Suppressor macrophage (primary cell): ENCODE measurements around the gene MXD3.

Experiments used
- DNase-seq, 4 experiments: peaks; one replicate each; pipeline ENCODE4 v3.0.0-alpha.2; 2020 to 2022

Gene MXD3

DNA sequence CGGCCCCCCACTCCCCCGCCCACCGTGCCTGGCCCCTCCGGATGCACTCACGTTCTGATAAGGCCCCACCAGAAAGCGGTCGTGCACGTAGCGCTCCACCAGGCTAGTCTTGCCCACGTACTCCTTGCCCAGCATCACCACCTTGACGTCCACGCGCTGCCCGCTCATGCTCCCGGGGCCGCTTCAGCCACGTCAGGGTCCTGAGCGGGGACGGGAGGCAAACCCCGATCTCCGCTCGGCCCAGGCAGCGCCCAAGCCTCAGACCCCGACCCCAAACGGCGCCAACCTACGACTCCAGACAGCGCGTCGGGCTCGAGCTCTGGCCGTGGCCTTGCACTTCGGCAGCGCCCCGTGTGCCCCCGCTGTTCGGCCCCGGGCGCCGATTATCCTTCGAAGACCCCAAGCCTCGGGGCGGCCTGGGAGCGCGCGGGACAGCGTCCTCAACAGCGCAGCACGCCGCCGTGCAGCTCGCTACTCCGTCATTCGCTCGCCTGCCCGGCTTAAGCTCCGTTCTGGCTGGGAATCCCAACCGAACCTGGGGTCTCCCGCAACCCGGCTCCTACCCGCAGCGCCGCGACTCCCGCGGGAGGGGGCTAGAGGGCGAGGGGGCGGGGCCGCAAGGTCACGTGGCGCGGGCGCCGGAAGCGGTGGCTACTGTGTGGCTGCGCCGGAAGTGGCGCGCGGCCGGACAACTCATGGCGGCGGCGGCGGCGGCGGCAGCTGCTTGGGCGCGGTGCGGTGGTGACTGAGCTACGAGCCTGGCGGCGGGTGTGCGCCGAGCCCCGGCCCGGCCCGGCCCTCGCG, 8.4 kb downstream of the MXD3 start, which contains the start of the genes PRELID1 and RAB24:
Gene PRELID1 (plus strand): TSS at position 679 of the 804 bp plus-strand sequence. CDS start 187 bp downstream, outside the sequence.
Gene RAB24 (minus strand): TSS at position 599 of the 804 bp plus-strand sequence. CDS start 431 bp downstream, at position 168.
- peak; percentile 90 to 96 (median 94) for DNase-seq

DNA sequence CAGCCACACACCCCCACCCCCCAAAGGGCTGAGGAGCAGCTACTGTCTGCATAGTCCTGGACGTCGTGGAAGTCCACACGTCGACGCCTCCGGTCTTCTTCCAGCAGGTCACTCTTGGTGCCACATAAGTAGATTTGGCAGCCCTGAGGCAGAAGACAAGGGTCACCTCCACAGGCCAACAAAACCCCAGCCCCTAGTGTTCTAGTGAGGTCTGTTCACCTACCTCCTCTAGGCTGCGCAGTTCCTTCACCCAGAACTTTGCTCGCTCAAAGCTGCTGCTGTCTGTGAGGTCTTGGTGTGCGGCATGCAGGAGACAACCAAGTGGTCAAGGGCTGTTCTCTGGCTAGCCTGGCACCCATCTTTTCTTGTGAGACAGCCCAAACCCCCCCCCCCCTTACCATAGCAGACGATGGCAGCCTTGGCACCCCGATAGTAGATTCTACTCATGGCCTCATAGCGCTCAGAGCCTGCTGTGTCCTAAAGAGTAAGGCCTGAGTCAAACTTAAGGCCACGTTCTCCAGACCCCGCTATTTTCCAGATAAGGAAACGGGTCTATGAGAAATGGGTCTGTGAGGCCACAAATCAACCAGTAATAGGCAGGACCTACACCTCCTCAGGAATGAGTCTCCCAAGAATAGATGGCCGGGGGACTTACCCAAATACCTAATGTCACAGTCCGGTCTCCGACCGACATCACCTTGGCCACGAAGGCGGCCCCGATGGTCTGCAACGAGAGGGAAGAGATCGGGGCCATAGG, 9.2 kb downstream of the MXD3 start:
- DNase-seq = no peak

DNA sequence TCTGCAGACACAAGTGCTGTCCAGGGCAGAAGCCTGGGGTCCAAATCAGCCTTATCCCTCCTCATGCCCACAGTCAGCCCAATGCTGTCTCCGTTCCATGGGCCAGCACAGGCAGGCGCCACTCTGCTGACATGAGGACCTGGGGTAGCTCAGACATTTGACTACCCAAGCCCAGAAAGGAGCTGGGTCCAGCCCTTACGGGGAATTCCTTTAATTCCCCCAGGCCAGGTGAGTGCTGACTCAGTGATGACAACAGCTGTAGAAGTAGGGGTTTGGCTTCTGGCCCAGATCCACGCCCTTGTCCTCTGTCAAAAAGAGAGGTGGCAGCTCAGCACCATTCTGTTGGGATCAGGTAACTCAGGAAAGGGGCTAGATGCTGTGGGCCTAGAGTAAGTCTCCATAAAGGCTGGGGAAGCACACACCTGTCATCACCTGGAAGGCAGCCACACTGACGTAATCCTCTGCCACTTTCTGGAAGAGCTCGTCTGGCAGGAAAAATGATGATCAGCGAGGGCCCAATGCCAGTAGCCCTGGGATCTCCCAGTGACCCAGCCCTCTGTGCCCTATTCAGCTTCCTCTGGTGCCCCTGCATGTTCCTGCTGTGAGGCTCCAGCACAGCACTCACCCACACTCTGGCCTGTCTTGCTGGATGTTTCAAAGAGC, 10.1 kb downstream of the MXD3 start:
- peak in 1 of 4 experiments; percentile 38 for DNase-seq

DNA sequence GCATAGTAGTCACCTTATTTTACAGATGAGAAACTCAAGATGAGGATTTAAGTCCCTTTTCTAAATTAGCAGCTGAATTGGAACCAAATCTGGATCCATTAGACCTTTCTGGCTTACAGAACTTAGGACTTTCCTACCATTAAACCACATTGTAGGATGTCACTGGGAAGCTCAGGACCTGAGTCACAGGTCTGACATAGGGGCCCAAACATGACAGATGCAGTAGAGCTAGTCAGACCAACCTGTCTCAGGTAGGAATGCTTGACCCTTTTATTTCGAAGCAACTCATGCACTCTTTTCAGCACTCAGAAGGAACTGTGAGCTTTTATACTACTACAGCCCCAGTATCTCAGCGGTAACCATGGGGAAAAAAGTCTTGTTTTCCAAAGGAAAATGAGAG, 10.7 kb downstream of the MXD3 start:
- no peak for DNase-seq

DNA sequence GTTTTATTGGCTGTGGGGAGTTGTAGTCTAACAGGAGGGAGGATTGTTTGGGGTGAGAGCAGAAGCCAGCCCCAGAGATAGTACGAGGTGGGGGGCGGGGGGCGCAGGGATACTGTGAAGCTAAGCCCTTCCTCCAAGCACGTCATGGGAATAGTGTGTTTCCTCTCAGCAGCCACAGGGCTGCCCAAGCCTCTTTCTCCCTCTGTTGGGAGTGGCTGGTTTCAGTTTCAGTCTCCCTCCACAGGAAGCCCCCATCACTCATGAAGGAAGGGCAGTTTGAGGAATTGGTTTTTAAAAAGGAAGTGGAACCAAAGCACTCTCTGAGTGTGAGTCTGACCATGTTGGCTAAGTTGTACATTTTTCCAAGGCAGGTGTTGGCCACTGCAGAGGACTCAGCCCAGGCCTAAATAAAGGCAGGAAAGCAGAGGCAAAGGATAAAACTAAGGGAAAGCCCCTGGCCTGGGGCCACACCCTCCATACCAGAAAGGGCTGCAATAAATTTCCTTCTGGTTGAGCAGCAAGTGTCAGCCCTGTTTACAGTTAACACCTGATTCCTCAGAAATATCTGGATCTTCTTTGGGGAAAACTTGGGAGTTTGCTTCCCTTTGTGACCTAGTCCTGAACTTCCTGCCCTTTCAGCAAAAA, 11.3 kb downstream of the MXD3 start:
- peak; percentile 83 to 92 (median 90) for DNase-seq

DNA sequence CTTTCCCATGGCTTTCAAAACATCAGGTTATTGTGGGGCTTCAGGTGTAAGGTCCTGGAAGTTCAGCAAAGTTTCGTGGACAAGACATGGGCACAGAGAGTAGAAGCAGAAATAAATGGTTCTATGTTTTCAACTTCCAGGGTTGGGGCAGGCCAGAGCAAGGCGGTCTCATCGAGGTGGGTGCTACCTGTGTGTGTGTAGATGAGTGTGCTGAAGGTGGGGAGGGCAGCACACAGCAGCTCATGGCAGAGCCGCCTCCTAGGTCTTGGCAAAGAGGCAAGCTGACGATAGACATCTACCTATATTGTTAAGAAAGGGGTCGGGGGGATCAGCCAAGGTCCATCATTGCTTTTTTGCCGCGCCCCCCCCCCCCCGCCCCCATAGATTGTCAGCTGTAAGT, 12.0 kb downstream of the MXD3 start:
- DNase-seq = no peak

DNA sequence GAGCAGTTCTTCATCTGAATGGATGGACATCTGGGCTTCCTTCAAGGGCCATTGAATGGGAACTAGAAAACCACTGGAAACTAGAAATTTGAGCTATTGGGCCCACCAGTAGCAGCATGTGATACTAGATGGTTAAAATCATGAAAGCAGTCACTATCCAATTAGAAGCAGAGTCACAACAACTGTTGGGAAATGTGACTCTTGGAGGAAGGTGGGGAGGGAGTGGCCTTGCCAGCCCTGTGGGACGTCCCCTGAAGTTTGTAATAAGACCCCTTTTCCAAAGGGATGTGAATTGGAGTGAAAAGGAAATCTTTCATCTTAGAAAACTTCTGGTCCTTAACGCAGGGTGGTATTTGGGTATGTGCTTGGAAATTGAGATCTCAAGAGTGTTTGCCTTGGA, 13.8 kb downstream of the MXD3 start:
- no peak for DNase-seq

DNA sequence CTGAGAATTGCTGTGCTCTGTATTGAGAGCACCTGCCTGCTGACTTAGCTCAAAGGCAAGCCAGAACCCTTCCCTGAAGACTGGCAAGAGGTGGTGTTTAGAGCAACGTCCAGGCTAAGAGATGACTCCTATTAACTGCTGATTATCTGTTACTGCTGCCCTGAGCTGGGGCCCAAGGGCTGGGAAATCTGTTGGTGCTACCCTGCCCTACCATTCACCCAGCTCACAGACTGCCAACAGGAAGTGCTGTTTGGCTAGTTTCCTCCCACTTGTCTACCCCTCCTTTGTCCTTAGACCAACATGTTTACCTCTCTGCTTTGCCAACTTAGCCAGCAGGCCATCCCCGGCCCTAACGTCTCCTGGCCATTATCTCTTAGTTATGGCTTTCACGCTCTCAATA, 15.1 kb downstream of the MXD3 start:
- peak in 2 of 4 experiments; percentile 20 to 26 for DNase-seq

DNA sequence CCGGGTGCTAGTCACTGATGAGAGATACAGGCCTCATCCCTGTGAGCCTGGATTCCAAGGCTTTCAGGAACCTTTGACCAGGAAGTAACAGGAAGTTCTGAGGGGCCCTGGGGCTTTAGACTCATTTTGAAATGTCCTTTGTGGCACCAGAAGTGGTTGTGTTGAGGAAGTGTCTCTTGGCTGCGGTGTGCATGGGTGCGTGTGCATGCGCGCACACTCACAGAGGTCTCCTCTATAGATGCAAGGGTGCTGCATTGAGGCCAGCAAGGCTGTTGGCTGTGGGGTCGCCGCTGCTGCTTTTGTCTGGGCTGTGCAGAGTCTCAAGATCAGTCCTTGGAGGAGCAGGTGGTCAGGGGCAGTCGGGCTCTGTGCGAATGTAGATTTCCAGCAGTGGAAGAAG, 15.8 kb downstream of the MXD3 start:
- DNase-seq = peak; percentile 59 to 68 (median 60)

DNA sequence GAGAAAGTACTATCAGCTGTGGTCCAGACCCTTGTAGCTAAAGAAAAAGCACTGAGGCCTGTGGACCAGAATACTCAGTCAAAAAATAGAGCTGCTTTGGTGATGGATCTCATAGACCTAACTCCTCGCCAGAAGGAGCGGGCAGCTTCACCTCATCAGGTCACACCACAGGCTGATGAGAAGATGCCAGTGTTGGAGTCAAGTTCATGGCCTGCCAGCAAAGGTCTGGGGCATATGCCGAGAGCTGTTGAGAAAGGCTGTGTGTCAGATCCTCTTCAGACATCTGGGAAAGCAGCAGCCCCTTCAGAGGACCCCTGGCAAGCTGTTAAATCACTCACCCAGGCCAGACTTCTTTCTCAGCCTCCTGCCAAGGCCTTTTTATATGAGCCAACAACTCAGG, 17.1 kb downstream of the MXD3 start:
- no peak for DNase-seq

DNA sequence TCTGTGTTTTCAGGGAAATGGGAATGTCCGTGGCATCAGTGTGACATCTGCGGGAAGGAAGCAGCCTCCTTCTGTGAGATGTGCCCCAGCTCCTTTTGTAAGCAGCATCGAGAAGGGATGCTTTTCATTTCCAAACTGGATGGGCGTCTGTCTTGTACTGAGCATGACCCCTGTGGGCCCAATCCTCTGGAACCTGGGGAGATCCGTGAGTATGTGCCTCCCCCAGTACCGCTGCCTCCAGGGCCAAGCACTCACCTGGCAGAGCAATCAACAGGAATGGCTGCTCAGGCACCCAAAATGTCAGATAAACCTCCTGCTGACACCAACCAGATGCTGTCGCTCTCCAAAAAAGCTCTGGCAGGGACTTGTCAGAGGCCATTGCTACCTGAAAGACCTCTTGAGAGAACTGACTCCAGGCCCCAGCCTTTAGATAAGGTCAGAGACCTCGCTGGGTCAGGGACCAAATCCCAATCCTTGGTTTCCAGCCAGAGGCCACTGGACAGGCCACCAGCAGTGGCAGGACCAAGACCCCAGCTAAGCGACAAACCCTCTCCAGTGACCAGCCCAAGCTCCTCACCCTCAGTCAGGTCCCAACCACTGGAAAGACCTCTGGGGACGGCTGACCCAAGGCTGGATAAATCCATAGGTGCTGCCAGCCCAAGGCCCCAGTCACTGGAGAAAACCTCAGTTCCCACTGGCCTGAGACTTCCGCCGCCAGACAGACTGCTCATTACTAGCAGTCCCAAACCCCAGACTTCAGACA, 17.7 kb downstream of the MXD3 start:
- DNase-seq = no peak

DNA sequence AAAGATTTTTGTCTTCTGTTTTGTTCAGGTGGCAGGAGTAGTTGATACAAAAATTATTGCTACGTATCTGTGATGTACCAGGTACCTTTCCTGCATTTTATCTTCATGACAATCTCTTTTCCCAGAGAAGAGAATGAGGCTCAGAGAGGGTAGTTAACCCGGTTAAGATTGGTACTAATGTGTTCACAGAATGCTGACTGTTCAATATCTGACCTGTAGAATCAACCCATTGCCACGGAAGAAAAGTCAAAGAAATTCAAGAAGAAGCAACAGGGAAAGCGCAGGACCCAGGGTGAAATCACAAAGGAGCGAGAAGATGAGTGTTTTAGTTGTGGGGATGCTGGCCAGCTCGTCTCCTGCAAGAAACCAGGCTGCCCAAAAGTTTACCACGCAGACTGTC, 20.0 kb downstream of the MXD3 start:
- no peak for DNase-seq

DNA sequence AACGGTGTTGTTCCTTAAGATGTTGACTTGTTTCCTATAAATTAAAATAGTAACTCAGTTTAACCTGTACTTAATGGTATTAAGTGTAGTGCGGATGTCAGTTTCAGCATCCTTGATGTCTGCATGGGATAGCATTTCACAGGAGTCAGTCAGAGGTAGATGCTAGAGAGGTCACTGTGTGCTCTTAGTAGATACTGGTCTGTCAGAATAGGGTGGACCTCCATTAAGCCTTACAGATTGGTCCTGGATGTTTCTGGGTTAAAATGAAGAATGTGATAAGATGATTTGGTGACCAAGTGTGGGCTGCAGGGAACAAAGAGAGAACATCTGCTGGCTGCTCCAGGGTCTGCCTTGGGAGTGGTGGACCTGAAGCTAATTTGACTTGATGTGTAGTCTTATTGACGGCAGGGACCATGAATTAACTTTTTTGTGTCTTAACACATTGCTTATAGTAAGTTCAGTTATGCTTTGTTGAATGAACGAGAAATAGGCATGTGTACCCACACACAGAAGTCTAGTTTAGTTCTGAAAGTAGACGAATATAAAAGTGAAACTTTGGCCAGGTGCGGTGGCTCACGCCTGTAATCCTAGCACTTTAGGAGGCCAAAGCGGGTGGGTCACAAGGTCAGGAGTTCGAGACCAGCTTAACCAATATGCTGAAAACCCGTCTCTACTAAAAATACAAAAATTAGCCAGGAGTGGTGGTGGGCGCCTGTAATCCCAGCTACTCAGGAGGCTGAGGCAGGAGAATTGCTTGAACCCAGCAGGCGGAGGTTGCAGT, 20.7 kb downstream of the MXD3 start:
- no peak for DNase-seq

DNA sequence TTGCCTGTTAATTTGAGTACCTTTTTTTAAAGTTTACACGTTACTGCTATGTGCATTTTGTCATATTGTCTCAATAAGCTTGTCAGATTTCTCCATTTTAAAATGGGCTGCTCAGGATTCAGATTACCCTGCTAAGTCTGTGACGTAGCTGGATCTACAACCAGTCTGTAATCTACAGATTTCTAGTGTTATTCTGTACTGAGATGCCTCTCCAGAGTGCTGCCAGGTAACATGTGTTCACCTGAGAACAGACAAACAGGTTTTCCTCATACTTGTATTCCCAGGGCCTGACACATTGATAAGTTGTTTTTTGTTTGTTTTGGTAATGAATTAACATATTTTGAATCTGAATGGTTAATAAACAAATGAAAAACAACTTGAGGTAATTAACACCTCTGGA, 23.5 kb downstream of the MXD3 start:
- no peak for DNase-seq

DNA sequence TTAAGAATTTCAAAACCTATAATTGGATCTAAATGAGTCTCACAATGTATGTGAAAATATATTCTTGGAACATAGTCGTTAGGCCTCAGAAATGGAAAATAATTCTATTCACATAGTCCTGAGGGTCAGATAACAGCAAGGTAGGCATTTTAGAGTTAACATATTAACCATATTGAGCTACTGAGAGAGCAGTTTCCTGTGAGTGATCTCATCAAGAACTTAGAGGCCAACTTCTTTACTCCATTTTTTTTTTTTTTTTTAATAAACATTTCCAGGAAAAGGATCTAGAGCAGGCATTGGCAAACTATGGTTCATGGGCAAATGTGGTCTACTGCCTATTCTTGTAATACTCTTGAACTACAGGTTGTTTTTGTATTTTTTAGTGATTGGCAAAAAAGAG, 34.8 kb downstream of the MXD3 start:
- no peak for DNase-seq

DNA sequence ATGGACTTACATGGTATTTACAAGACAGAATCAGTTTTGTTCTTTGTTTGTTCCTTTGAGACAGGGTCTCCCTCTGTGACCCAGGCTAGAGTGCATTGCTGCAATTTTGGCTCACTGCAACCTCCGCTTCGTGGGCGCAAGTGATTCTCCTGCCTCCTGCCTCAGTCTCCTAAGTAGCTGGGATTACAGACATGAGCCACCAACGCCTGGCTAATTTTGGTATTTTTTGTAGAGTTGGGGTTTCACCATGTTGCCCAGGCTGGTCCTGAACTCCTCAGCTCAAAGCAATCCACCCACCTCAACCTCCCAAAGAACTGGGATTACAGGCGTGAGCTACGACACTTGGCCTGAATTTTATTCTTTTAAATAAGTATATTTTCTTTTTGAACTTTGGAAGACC, 35.8 kb downstream of the MXD3 start:
- no peak for DNase-seq

DNA sequence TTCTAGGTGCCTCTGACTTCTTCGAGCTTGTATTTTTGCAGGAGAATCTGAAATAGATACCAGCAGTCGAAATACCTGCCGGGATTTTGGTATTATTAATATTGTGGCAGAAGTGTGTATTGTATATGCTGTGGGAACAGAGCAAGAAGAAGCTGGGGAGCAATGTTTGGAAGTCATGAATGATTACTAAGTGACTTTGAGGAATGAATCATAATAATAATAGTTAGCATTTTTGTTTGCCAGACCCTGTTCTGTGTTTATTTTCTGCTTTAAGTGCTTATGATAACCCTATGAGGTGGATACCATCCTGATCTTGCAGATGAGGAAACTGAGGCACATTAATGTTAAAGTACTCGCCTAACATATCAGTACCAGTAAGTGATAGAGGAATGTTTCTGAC, 40.6 kb downstream of the MXD3 start:
- DNase-seq = no peak

DNA sequence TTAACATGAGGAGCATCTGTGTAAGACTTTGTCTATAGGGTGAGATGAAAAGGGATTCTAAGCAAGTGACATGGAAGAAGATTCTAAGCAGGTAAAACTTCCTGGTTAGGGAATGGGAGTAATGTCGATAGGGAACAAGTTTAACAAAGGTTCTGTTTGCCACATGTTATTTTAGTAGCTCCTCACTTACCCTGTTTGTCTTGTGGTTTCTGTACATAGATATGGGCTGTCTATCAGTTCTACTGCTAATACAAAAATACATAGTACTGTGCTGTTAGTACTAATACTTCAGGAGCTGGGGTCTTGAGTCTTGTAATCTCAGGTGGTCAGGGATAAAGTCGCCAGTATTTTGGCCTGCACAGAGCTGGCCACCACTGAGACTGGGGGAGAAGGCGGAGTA, 41.0 kb downstream of the MXD3 start:
- no peak for DNase-seq

DNA sequence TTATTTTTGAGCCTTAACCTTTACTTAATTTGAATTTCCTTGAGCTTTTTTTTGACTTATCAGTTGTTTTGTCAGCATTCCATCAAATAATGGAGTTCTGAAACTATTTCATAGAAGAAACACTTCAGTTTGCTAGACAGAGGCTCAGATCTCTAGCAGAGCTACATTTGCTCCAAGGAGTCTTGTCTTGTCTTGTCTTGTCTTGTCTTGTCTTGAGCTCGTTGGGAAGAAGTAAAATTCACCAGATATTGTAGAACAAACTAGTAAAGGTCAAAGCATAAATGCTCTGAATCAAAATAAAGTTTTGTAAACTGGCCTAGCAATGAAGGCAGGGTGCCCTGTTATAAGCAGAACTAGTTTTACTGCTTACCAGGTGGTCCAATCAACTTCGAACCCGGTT, 41.7 kb downstream of the MXD3 start:
- DNase-seq = no peak

DNA sequence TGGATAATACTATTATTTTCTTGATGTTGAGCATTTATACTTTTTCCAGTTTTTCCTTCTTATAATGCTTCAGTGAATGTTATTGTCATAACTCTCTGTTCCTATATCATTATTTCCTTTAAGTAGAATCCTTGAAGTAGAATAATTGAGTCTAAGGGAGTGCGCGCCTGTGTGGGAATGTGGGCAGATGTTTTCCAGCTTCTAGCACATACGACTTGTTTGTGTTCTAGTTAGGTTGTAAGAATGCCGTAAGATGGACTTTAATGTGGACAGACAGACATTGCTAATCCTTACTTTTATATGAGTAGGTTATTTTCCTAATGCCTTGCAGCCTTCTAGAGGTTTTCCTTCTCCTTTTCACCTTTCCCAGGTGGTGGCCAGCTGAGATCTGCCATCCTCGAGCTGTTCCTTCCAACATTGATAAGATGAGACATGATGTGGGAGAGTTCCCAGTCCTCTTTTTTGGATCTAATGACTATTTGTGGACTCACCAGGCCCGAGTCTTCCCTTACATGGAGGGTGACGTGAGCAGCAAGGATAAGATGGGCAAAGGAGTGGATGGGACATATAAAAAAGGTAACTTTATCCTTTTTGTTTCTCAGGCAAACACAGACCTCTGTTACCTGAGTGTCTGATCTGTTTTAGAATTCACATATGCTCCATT, 42.3 kb downstream of the MXD3 start:
- no peak for DNase-seq

DNA sequence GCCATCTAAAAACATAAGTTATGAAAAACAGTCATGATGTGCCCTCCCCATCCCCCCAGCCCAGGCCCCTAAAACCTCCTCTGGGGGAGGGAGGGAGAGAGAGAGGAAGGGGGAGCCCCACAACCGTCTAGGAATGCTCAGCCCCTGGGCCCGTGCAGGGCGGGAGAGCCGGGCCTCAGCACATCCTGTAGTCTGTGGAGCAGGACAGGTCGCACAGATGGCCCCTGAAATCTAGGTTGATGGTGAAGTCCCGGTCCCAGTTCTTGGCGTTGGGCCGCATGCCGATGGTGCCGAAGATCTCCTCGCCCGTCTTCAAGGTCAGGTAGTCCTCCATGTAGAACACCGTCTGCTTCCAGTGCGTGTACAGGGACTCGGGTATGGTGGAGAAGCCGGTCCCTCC, 46.3 kb downstream of the MXD3 start:
- DNase-seq = no peak
